ENCODE measurements around the gene PSMC1. TPM values are rescaled to one million over a fixed set of nuclear protein-coding genes. Genes with fewer than 3 reads are reported as not detected.

Gene PSMC1
- total RNA-seq, 6 experiments from 2014 or later, result 40.1 to 79.0 (median 54.4) TPM

DNA sequence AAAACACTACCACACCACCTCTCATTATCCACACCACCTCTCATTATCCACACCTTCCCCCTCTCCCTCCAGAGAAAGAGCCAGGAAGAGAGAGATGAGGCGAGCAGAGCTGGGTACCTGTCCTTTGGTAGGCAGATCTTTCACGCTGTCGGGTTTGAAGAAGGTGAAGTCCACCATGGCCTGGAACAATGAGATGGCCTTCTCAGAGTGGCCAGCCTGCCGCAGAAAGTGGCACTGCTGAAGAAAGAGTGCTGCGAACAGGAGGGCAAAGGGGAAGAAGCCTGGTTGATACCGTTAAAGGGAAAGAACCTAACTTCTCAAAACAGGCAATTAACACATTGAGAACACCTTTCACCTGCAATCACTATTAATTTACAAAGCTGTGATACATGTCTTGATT, 44.8 kb downstream of the PSMC1 start:
- H3K27ac ChIP-seq, result no peak overlapping the region
- no peak for TF ChIP-seq POLR2A (IDR thresholded peaks at IDR 0.05)
- TF ChIP-seq, protein P1, sequence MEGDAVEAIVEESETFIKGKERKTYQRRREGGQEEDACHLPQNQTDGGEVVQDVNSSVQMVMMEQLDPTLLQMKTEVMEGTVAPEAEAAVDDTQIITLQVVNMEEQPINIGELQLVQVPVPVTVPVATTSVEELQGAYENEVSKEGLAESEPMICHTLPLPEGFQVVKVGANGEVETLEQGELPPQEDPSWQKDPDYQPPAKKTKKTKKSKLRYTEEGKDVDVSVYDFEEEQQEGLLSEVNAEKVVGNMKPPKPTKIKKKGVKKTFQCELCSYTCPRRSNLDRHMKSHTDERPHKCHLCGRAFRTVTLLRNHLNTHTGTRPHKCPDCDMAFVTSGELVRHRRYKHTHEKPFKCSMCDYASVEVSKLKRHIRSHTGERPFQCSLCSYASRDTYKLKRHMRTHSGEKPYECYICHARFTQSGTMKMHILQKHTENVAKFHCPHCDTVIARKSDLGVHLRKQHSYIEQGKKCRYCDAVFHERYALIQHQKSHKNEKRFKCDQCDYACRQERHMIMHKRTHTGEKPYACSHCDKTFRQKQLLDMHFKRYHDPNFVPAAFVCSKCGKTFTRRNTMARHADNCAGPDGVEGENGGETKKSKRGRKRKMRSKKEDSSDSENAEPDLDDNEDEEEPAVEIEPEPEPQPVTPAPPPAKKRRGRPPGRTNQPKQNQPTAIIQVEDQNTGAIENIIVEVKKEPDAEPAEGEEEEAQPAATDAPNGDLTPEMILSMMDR (IDR thresholded peaks at IDR 0.05), result no peak
- H3K36me3 ChIP-seq, result peaks cover 0 to 25% (median 4%) of the 10 kb centered on the region in 4 donors
- 68% methylated on average over 6 of the region's 6 CpGs for WGBS (ENCODE audit: insufficient coverage, low coverage, low lambda C conversion rate, missing lambda C conversion rate)
- no peak for ATAC-seq
- intact Hi-C loops (cut with DNase I), result no loop called here
- DNase-seq, result peak in 1 of 3 donors; percentile 33
- H3K4me1 ChIP-seq, result peaks cover 0 to 32% (median 11%) of the 10 kb centered on the region in 4 donors
- no peaks in the 10 kb centered on the region for H3K27me3 ChIP-seq
- H3K4me3 ChIP-seq, result no peak overlapping the region
- H3K9me3 ChIP-seq, result no peaks in the 10 kb centered on the region

DNA sequence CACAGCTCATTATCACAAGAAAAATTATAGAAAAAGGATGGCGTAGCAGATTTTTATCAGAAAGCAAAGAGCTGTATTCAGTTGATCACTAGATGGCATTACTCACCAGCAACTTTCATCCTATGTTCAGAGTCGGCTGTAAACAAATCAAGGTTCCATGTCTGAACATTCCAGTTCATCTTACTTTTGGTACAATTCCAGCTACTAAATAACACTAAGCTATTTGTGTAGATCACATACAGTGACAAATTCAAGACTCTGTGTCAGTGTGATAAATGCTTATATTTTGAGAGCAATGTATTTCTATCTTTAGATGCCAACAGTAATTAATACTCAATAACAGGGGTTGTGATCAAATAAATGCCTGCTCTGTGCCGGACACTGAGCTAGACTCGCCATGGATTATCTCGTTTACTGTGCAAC, 45.3 kb downstream of the PSMC1 start:
- ATAC-seq (peak; percentile 80 to 85 (median 84)), DNase-seq (peak in 1 of 3 donors; percentile 25)
- intact Hi-C loops (cut with DNase I), result no loop called here
- Histone ChIP-seq H3K27me3 (no peaks in the 10 kb centered on the region), H3K27ac (peak overlapping the region in 2 of 3 donors; percentile 59 to 65), H3K36me3 (peaks cover 0 to 19% (median 1%) of the 10 kb centered on the region in 4 donors), H3K4me1 (peaks cover 0 to 32% (median 11%) of the 10 kb centered on the region in 4 donors), H3K9me3 (no peaks in the 10 kb centered on the region), H3K4me3 (no peak overlapping the region)
- TF ChIP-seq POLR2A (IDR thresholded peaks at IDR 0.05), result no peak
- TF ChIP-seq, protein P1 (IDR thresholded peaks at IDR 0.05), result peak; percentile 53 to 70 (median 68)
- 32% methylated on average over 5 of the region's 5 CpGs for WGBS (ENCODE audit: insufficient coverage, low coverage, low lambda C conversion rate, missing lambda C conversion rate)

DNA sequence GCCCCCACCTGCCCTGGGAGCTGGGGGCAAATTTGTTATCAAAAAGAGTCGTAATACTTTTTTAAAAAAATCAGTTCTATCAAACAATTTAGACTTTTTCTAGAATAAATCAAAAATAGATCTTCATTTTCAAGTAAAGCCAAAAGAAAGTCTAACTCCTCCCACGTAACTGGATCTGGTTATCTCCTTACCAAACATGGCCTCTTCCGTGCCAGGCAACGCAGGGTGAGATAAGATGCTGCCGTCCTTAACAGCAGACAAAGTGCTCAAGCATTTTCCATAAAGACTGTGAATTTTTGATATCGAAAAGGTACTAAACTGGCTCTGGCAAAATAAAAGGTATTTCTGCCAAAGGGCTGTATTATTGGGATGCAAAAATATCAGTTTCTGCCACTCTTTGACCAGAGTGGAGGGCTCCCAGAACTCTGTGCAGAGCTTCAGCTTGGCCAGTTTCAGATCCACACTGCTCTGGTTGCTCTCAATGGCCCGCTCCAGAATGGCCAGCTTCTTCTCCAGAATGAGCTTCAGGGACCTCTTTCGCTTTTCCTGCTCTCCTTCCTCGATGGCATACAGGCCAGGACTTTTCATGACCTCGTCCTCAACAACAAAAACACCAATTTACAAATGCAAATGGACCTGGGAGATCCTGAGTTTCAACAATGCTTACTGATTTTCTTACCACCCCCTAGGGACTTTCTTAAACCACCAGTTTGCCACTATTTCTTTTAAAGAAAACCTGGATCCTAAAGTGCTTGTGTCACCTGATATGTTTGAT, 46.4 kb downstream of the PSMC1 start:
- Histone ChIP-seq H3K27me3 (no peaks in the 10 kb centered on the region), H3K36me3 (peaks cover 0 to 18% (median 0%) of the 10 kb centered on the region in 4 donors), H3K4me1 (peaks cover 0 to 32% (median 11%) of the 10 kb centered on the region in 4 donors), H3K4me3 (no peak overlapping the region), H3K9me3 (no peaks in the 10 kb centered on the region), H3K27ac (peak overlapping the region in 2 of 3 donors; percentile 59 to 65)
- no peak for DNase-seq
- TF ChIP-seq, protein P1 (IDR thresholded peaks at IDR 0.05), result no peak
- no peak for TF ChIP-seq POLR2A (IDR thresholded peaks at IDR 0.05)
- intact Hi-C loops (cut with DNase I), result no loop called here
- WGBS (ENCODE audit: insufficient coverage, low coverage, low lambda C conversion rate, missing lambda C conversion rate), result 66% methylated on average over 10 of the region's 10 CpGs
- ATAC-seq, result no peak

DNA sequence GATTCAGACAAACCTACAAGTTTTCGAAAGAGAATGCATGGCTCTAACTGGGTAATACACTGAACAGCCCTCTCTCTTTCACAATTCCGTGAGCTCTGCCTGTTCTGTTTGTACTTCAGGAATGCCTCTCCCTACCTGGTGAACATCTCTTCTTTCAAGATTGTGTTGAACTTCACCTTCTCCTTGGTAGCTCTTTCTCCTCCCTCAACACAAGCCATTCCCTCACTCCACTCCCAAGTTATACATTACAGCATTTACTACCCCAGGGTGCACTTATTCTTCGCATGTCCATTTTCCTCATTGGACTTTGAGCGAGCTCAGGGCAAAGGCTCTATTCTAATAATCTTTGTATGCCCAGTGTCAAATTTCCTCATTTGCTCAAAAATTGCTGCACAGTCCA, 47.1 kb downstream of the PSMC1 start:
- 31% methylated on average over 4 of the region's 4 CpGs for WGBS (ENCODE audit: insufficient coverage, low coverage, low lambda C conversion rate, missing lambda C conversion rate)
- ATAC-seq (peak; percentile 20 to 53 (median 32)), DNase-seq (no peak)
- H3K36me3 ChIP-seq, result peaks cover 0 to 18% (median 0%) of the 10 kb centered on the region in 4 donors
- TF ChIP-seq, protein P1 (IDR thresholded peaks at IDR 0.05), result no peak
- TF ChIP-seq POLR2A (IDR thresholded peaks at IDR 0.05), result no peak
- no peak overlapping the region for H3K4me3 ChIP-seq
- intact Hi-C loops (cut with DNase I), result no loop called here
- H3K27ac ChIP-seq, result no peak overlapping the region
- peaks cover 0 to 32% (median 11%) of the 10 kb centered on the region in 4 donors for H3K4me1 ChIP-seq
- H3K9me3 ChIP-seq, result no peaks in the 10 kb centered on the region
- H3K27me3 ChIP-seq, result no peaks in the 10 kb centered on the region

All from right lobe of liver (tissue), 6 donors.